A204.1 (cell line): ENCODE data around the gene CDH15.
"Not testable (repeated sequence)": the region's sequence is repeated elsewhere in the genome, so short reads cannot be mapped to it uniquely, and the experiment has no call there.

Source experiments
- FAIRE-seq: peaks from 2 replicates; lab custom pipeline; 2012; peaks lifted over from hg19 to GRCh38; lab: Jason Lieb, UNC

Gene CDH15

GRCh38 chr16:89188471-89189357 lies 17.2 kb downstream of the CDH15 start:
- FAIRE-seq = not testable (repeated sequence)

- no peak for FAIRE-seq
Measured at GRCh38 chr16:89189358-89190025, 17.9 kb downstream of the CDH15 start.

GRCh38 chr16:89190150-89190958 lies 18.8 kb downstream of the CDH15 start:
- no peak for FAIRE-seq

GRCh38 chr16:89191033-89191900 lies 19.7 kb downstream of the CDH15 start:
- FAIRE-seq = no peak

GRCh38 chr16:89191901-89192185 lies 20.3 kb downstream of the CDH15 start:
- FAIRE-seq = no peak

- FAIRE-seq = not testable (repeated sequence)
Measured at GRCh38 chr16:89192186-89192955, 20.8 kb downstream of the CDH15 start.

- FAIRE-seq = no peak
Measured at GRCh38 chr16:89192956-89193575, 21.5 kb downstream of the CDH15 start.

GRCh38 chr16:89193576-89194293 lies 22.2 kb downstream of the CDH15 start:
- no peak for FAIRE-seq

- no peak for FAIRE-seq
Measured at GRCh38 chr16:89194340-89195311, 23.1 kb downstream of the CDH15 start.

GRCh38 chr16:89195521-89196171 lies 24.1 kb downstream of the CDH15 start:
- no peak for FAIRE-seq

GRCh38 chr16:89197033-89197632 lies 25.6 kb downstream of the CDH15 start:
- no peak for FAIRE-seq

- FAIRE-seq = no peak
Measured at GRCh38 chr16:89197633-89198416, 26.3 kb downstream of the CDH15 start.

GRCh38 chr16:89198417-89199240 lies 27.1 kb downstream of the CDH15 start:
- FAIRE-seq = no peak

- no peak for FAIRE-seq
Measured at GRCh38 chr16:89199241-89200123, 27.9 kb downstream of the CDH15 start.
